Upper lobe of left lung (tissue), 4 donors: ENCODE results near the gene C2orf76.

Experiments
- CTCF ChIP-seq, 6 experiments: fragments of 450-650 bp in 4 of 6; fragments of 200-600 bp in 2 of 6; sonication (generic) in 2 of 6; IDR thresholded peaks; one replicate each; pipeline ENCODE4 v1.5.1; 2016 to 2019; ENCODE audit warnings: antibody characterized with exemption in 6 of 6
- EP300 ChIP-seq, 4 donors: sonication (generic); formaldehyde crosslinking; IDR thresholded peaks; one replicate each; pipeline ENCODE4 v1.5.1; 2017; ENCODE audit warnings: antibody characterized with exemption in 4 of 4, control low read depth in 2 of 4
- POLR2A ChIP-seq, 4 donors: fragments of 450-650 bp; IDR thresholded peaks; one replicate each; pipeline ENCODE4 v1.5.1; 2016 to 2017; ENCODE audit warnings: antibody characterized with exemption in 4 of 4, mild to moderate bottlenecking in 2 of 4
- POLR2AphosphoS5 ChIP-seq, 2 donors: sonication (generic); formaldehyde crosslinking; IDR thresholded peaks; one replicate each; pipeline ENCODE4 v1.5.1; 2017; ENCODE audit warnings: antibody characterized with exemption in 2 of 2

- TF ChIP-seq POLR2A (IDR thresholded peaks at IDR 0.05) (no peak), CTCF (IDR thresholded peaks at IDR 0.05) (no peak), EP300 (IDR thresholded peaks at IDR 0.05) (no peak), POLR2AphosphoS5 (IDR thresholded peaks at IDR 0.05) (no peak)
Observed at GRCh38 chr2:119286661-119287060, 80.0 kb downstream of the C2orf76 start.
